HepG2 (cell line): ENCODE results near the gene EGFL8. TPM values are rescaled to one million over a fixed set of nuclear protein-coding genes. Genes with fewer than 3 reads are reported as not detected.
A peak's percentile ranks its signal among the peaks of the same experiment; 100 is the strongest.

ENCODE experiments used
- ATAC-seq: fragments of 200-7000 bp; cut with Tn5 transposase; 3 replicates; pipeline ENCODE4 v1.9.1; 2020; ENCODE audit warnings: mild to moderate bottlenecking, moderate library complexity
- BruUV-seq: library from RNA; stranded (reverse); fragments of 400-500 nt; replicated peaks from 2 replicates; lab custom pipeline; 2021; lab: Mats Ljungman, UMichigan
- CTCF ChIA-PET: fragments of 300-600 bp; formaldehyde crosslinking; extraction: SDS; loops from one replicate; lab custom pipeline; 2021; ENCODE audit warnings: low total read pairs, inconsistent platforms, low intra/inter-chr PET ratio; lab: Yijun Ruan, JAX
- POLR2A ChIA-PET: fragments of 350-600 bp; sonication (Branson Sonifier 250); formaldehyde crosslinking; loops from one replicate; lab custom pipeline; 2020; ENCODE audit warnings: antibody characterized with exemption, inconsistent platforms; lab: Yijun Ruan, JAX
- DNase-seq: peaks from one replicate; pipeline ENCODE4 v3.0.0-alpha.2; 2015; ENCODE audit warnings: low spot score
- FAIRE-seq: peaks from 3 replicates; lab custom pipeline; 2011; peaks lifted over from hg19 to GRCh38; lab: Jason Lieb, UNC
- H2AFZ ChIP-seq: one replicate; pipeline ENCODE4 v1.6.1; 2011; ENCODE audit warnings: low read length, inconsistent platforms
- H3K27ac ChIP-seq: fragments of 300-600 bp; 3 replicates; pipeline ENCODE4 v1.8.0; 2011; ENCODE audit warnings: mixed run types, mild to moderate bottlenecking, mixed read lengths, low read length, inconsistent platforms; ENCODE audit not compliant: insufficient read depth; ENCODE audit errors: extremely low read length
- H3K27me3 ChIP-seq, 2 experiments: fragments of 200-600 bp in 1 of 2; 2 replicates in 1 of 2; 3 replicates in 1 of 2; pipeline versions ENCODE4 v1.6.0 to v1.8.0; 2011; ENCODE audit warnings: low read length in 2 of 2, mild to moderate bottlenecking in 2 of 2, moderate library complexity in 2 of 2, inconsistent platforms in 1 of 2; ENCODE audit not compliant: insufficient read depth in 2 of 2, control insufficient read depth in 1 of 2
- H3K36me3 ChIP-seq, 2 experiments: fragments of 200-600 bp in 1 of 2; replicated peaks in 1 of 2; 2 replicates in 1 of 2; 3 replicates in 1 of 2; pipeline versions ENCODE4 v1.5.1 to v1.8.0; 2011; ENCODE audit warnings: low read length in 2 of 2, inconsistent platforms in 1 of 2; ENCODE audit not compliant: insufficient read depth in 2 of 2, control insufficient read depth in 1 of 2
- H3K4me1 ChIP-seq: 2 replicates; pipeline ENCODE4 v1.5.1; 2012; ENCODE audit warnings: low read length, inconsistent platforms; ENCODE audit not compliant: insufficient read depth
- H3K4me2 ChIP-seq: 2 replicates; pipeline ENCODE4 v1.6.0; 2011; ENCODE audit warnings: low read depth, low read length, inconsistent platforms
- H3K4me3 ChIP-seq, 3 experiments: fragments of 200-600 bp in 1 of 3; sonication (generic), shearing (Covaris generic) in 1 of 3; replicated peaks in 1 of 3; 2 replicates each; pipeline ENCODE4 v1.5.1; 2011 to 2016; ENCODE audit warnings: low read length in 3 of 3, inconsistent platforms in 2 of 3, low read depth in 2 of 3, mild to moderate bottlenecking in 2 of 3, control low read depth in 1 of 3, mixed read lengths in 1 of 3; ENCODE audit not compliant: insufficient read depth in 1 of 3
- H3K79me2 ChIP-seq: one replicate; pipeline ENCODE4 v1.6.1; 2011; ENCODE audit warnings: low read length, inconsistent platforms; ENCODE audit not compliant: insufficient read depth
- H3K9ac ChIP-seq: 2 replicates; pipeline ENCODE4 v1.6.0; 2011; ENCODE audit warnings: mild to moderate bottlenecking, low read depth, low read length, inconsistent platforms; ENCODE audit not compliant: insufficient read depth
- H3K9me3 ChIP-seq: 2 replicates; pipeline ENCODE4 v1.5.1; 2012; ENCODE audit warnings: mild to moderate bottlenecking, low read length
- H4K20me1 ChIP-seq: 2 replicates; pipeline ENCODE4 v1.6.0; 2011; ENCODE audit warnings: inconsistent platforms, mild to moderate bottlenecking, low read length, moderate library complexity; ENCODE audit not compliant: insufficient read depth
- MNT ChIP-seq: fragments of 450-650 bp; IDR thresholded peaks from 2 replicates; pipeline ENCODE4 v1.6.1; 2016
- ZNF180 ChIP-seq: sonication (generic); formaldehyde crosslinking; IDR thresholded peaks from 2 replicates; pipeline ENCODE4 v1.4.0; 2020; ENCODE audit warnings: low read depth, missing genetic modification reagents, borderline replicate concordance
- WGBS: methylation state at CpG from one replicate; pipeline ENCODE4 v1.1.6; 2017; ENCODE audit warnings: low lambda C conversion rate; 5-methylcytosine and 5-hydroxymethylcytosine counted together
- in situ Hi-C: cut with HindIII; loops from 2 replicates; pipeline ENCODE4 v1.10.0; 2017; ENCODE audit warnings: low pct_unique_long_range_greater_than_20kb; ENCODE audit not compliant: extremely low pct_ligation_motif_present
- intact Hi-C: fragments of 100-400 bp; cut with micrococcal nuclease; formaldehyde crosslinking; loops from one replicate; pipeline ENCODE4 v1.10.0; 2022; ENCODE audit not compliant: unreplicated experiment
- polyA plus RNA-seq, 8 experiments: library from polyadenylated mRNA; depleted of rRNA in 3 of 8; stranded (reverse) in 7 of 8; unstranded in 1 of 8; fragments of >200 nt; fragmentation: Illumina TruSeq in 4 of 8; extraction: Trizol in 4 of 8; gene quantifications; 2 replicates each; pipeline versions ENCODE4 v1.2.1 to v1.2.3, GENCODE V29; 2011 to 2016; ENCODE audit warnings: low read depth in 4 of 8, missing spikeins in 1 of 8, mixed read lengths in 1 of 8; ENCODE audit not compliant: insufficient read depth in 1 of 8
- total RNA-seq, 5 experiments: library from RNA; depleted of rRNA; stranded (reverse); fragments of >200 nt; fragmentation: Illumina TruSeq; extraction: Trizol; gene quantifications; 2 replicates each; pipeline ENCODE4 v1.2.3, GENCODE V29; 2016; ENCODE audit warnings: low read depth in 1 of 5

Gene EGFL8
- total and polyA plus RNA-seq, 2 of the 13 experiments (the other 11 are each of a cell fraction or from before 2014, with no cell fraction given) = 10.0 to 11.5 TPM

- H3K79me2 ChIP-seq = peaks cover 17% of the 10 kb centered on the region
- ChIA-PET POLR2A (interaction anchor here (1.2 to 2.6 kb wide), 3 partner anchors 11 to 25 kb away, joined by 4 to 35 read pairs (median 14); partner anchors contain the start of genes AGPAT1, ATF6B and FKBPL), CTCF (no interaction called here)
- peaks cover 33% of the 10 kb centered on the region for H3K4me1 ChIP-seq
- intact Hi-C loops = no loop called here
- no peak overlapping the region for H2AFZ ChIP-seq
- ATAC-seq (no peak), DNase-seq (no peak), FAIRE-seq (no peak)
- H3K4me3 ChIP-seq = no peak overlapping the region
- peaks cover 6 to 7% of the 10 kb centered on the region in 2 experiments for H3K36me3 ChIP-seq
- in situ Hi-C loops = loop anchor here (5.0 kb wide), 1 partner anchor 34 kb away; no protein-coding TSS in a partner anchor
- H3K4me2 ChIP-seq = no peak overlapping the region
- H3K27ac ChIP-seq = no peak overlapping the region
- 81% methylated on average over 8 of the region's 8 CpGs for WGBS
- H3K9me3 ChIP-seq = no peaks in the 10 kb centered on the region
- TF ChIP-seq ZNF180 (CRISPR knock-in tag) (no peak), MNT (peak; percentile 47)
- no peak overlapping the region for H3K9ac ChIP-seq
- no peaks in the 10 kb centered on the region; a peak in 1 of 5 replicates for H3K27me3 ChIP-seq
- BruUV-seq = no TSS peak
- no peaks in the 10 kb centered on the region for H4K20me1 ChIP-seq
Observed at GRCh38 chr6:32151181-32151862, 13.1 kb upstream of the EGFL8 start.
